Naive thymus-derived CD4-positive, alpha-beta T cell (primary cell): ENCODE measurements around the gene S1PR5. TPM values are rescaled to one million over a fixed set of nuclear protein-coding genes. Genes with fewer than 3 reads are reported as not detected.
A peak's percentile ranks its signal among the peaks of the same experiment; 100 is the strongest.

ENCODE experiments used
- ATAC-seq: fragments of 150-1000 bp; cut with Tn5 transposase; 2 replicates; pipeline ENCODE4 v1.10.0; 2021; ENCODE audit warnings: mild to moderate bottlenecking, moderate library complexity
- CTCF ChIA-PET: fragments of 350-600 bp; sonication (Branson Sonifier 250); formaldehyde crosslinking; loops from one replicate; lab custom pipeline; 2021; ENCODE audit warnings: antibody characterized with exemption; lab: Charles Lee
- POLR2A ChIA-PET: fragments of 350-600 bp; sonication (Branson Sonifier 250); formaldehyde crosslinking; loops from one replicate; lab custom pipeline; 2021; ENCODE audit warnings: antibody characterized with exemption, inconsistent platforms; lab: Charles Lee
- DNase-seq, 9 donors: peaks; one replicate each; pipeline versions ENCODE4 v3.0.0 to v3.0.0-alpha.2; 2020 to 2022; ENCODE audit warnings: mixed read lengths in 1 of 9
- H3K27ac ChIP-seq: one replicate; pipeline ENCODE4 v1.7.0; 2013; ENCODE audit warnings: mild to moderate bottlenecking, low read depth, low read length, moderate library complexity
- H3K27me3 ChIP-seq, 2 donors: one replicate each; pipeline ENCODE4 v1.7.0; 2013; ENCODE audit warnings: low read length in 2 of 2, mild to moderate bottlenecking in 2 of 2, moderate library complexity in 2 of 2; ENCODE audit not compliant: control insufficient read depth in 2 of 2, insufficient read depth in 2 of 2
- H3K36me3 ChIP-seq, 3 experiments: 1 replicate in 2 of 3; 2 replicates in 1 of 3; pipeline ENCODE4 v1.7.0; 2013; ENCODE audit warnings: low read length in 3 of 3, mild to moderate bottlenecking in 3 of 3, moderate library complexity in 1 of 3; ENCODE audit not compliant: insufficient read depth in 3 of 3, control insufficient read depth in 2 of 3
- H3K4me1 ChIP-seq, 2 donors: one replicate each; pipeline ENCODE4 v1.7.0; 2013; ENCODE audit warnings: low read length in 2 of 2, mild to moderate bottlenecking in 2 of 2, moderate library complexity in 1 of 2; ENCODE audit not compliant: control insufficient read depth in 2 of 2, insufficient read depth in 2 of 2
- H3K4me3 ChIP-seq: 2 replicates; pipeline ENCODE4 v1.7.0; 2013; ENCODE audit warnings: mild to moderate bottlenecking, low read length
- H3K9me3 ChIP-seq, 3 experiments: 1 replicate in 2 of 3; 2 replicates in 1 of 3; pipeline ENCODE4 v1.7.0; 2013; ENCODE audit warnings: low read length in 3 of 3; ENCODE audit not compliant: control insufficient read depth in 2 of 3
- H3K27ac Mint-ChIP-seq, 9 donors: one replicate each; pipeline ENCODE4 v1.8.0; 2020 to 2022; ENCODE audit warnings: mixed read lengths in 9 of 9, mild to moderate bottlenecking in 8 of 9, moderate library complexity in 5 of 9, inconsistent platforms in 2 of 9
- H3K27me3 Mint-ChIP-seq, 5 donors: one replicate each; pipeline ENCODE4 v1.8.0; 2021 to 2022; ENCODE audit warnings: mixed read lengths in 5 of 5, mild to moderate bottlenecking in 1 of 5
- H3K36me3 Mint-ChIP-seq, 5 donors: one replicate each; pipeline ENCODE4 v1.8.0; 2020 to 2022; ENCODE audit warnings: mixed read lengths in 5 of 5, mild to moderate bottlenecking in 3 of 5, inconsistent platforms in 1 of 5
- H3K4me1 Mint-ChIP-seq, 7 donors: one replicate each; pipeline ENCODE4 v1.8.0; 2020 to 2022; ENCODE audit warnings: mixed read lengths in 7 of 7, mild to moderate bottlenecking in 3 of 7, inconsistent platforms in 1 of 7
- H3K4me3 Mint-ChIP-seq, 10 donors: one replicate each; pipeline ENCODE4 v1.8.0; 2020 to 2022; ENCODE audit warnings: mild to moderate bottlenecking in 10 of 10, mixed read lengths in 10 of 10, moderate library complexity in 6 of 10, inconsistent platforms in 2 of 10
- H3K9me3 Mint-ChIP-seq, 11 donors: one replicate each; pipeline ENCODE4 v1.8.0; 2020 to 2022; ENCODE audit warnings: mixed read lengths in 11 of 11, mild to moderate bottlenecking in 4 of 11, inconsistent platforms in 1 of 11, moderate library complexity in 1 of 11
- intact Hi-C, 2 donors: fragments of 100-400 bp; cut with micrococcal nuclease; formaldehyde crosslinking; loops; one replicate each; pipeline ENCODE4 v1.15.1; 2023
- polyA plus RNA-seq, 2 donors: library from polyadenylated mRNA; unstranded; fragments of 300-500 nt; fragmentation: Illumina TruSeq; gene quantifications; one replicate each; pipeline ENCODE4 v1.2.3, GENCODE V29; 2021
- total RNA-seq, 6 experiments: library from RNA in 5 of 6; stranded (reverse) in 5 of 6; gene quantifications; 1 replicate in 5 of 6; 2 replicates in 1 of 6; pipeline ENCODE4 v1.2.3 and lab custom pipeline; 2021 to 2026

S1PR5 gene
- total and polyA plus RNA-seq, 7 experiments from 2014 or later, result 0.51 to 22.0 (median 0.61) TPM; not detected in 1

DNA sequence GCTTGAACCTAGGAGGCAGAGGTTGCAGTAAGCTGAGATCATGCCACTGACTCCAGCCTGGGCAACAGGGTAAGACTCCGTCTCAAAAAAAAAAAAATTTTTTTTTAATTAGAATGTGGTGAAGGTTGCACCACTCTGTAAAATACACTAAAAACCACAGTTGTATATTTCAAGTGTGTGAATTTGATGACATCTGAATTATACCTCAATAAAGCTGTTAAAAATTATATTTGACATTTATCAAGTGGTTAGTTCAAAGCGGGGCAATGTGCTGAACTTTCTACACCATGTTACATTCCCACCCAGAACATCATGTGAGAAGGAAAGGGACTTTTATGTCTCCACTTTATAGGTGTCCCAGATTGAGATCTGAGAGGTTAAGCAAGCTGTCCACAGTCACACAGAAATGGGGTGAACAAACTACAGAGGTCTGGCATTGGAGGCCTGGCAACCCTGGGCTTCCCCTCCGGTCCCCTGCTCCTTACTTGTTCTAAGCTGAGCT lies 5.9 kb upstream of the S1PR5 start:
- H3K27ac Mint-ChIP-seq, result no peak overlapping the region
- CTCF ChIA-PET, result no interaction called here
- peaks cover 0 to 5% of the 10 kb centered on the region in 2 donors for H3K27me3 ChIP-seq
- H3K4me3 Mint-ChIP-seq, result peak overlapping the region in 1 of 10 donors; percentile 3
- intact Hi-C loops, result no loop called here
- no peaks in the 10 kb centered on the region for H3K36me3 ChIP-seq
- H3K4me1 Mint-ChIP-seq, result peaks cover 7 to 18% (median 13%) of the 10 kb centered on the region in 7 donors
- H3K9me3 ChIP-seq, result no peaks in the 10 kb centered on the region
- ATAC-seq (peak; percentile 79), DNase-seq (no peak)
- H3K27ac ChIP-seq, result no peak overlapping the region
- H3K4me3 ChIP-seq, result no peak overlapping the region
- peaks cover 0 to 1% (median 0%) of the 10 kb centered on the region in 5 donors for H3K36me3 Mint-ChIP-seq
- peaks cover 0 to under 1% (median 0%) of the 10 kb centered on the region in 11 donors for H3K9me3 Mint-ChIP-seq
- H3K4me1 ChIP-seq, result peaks cover 4 to 34% of the 10 kb centered on the region in 2 donors
- POLR2A ChIA-PET, result interaction anchor here (0.6 kb wide), 1 partner anchor 15 kb away, joined by 4 read pairs; no protein-coding TSS in a partner anchor
- H3K27me3 Mint-ChIP-seq, result peaks cover 14 to 30% (median 18%) of the 10 kb centered on the region in 5 donors

DNA sequence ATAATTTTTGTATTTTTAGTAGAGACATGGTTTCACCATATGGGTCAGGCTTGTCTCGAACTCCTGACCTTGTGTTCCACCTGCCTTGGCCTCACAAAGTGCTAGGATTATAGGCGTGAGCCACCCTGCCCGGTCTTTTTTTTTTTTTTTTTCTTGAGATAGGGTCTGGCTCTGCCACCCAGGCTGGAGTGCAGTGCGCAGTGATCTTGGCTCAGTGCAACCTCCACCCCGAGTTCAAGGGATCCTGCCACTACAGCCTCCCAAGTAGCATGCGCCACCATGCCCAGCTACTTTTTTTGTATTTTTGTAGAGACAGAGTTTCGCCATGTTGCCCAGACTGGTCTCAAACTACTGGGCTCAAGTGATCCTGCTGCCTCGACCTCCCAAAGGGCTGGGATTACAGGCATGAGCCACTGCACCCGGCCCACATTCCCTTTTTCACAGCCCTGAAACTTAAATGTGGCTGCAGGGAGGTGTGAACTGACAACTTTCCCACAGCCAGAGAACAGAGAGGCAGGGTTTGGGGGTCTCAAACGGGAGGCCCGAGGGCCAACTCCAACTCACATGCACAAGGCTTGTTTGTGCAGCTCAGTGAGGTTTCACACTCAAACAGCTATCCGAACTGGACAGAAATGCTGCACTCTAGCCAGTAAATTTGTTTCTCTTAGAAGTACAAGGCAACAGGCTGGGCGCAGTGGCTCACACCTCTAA lies 4.4 kb upstream of the S1PR5 start:
- no peak overlapping the region for H3K4me3 ChIP-seq
- peaks cover 0 to 2% (median 0%) of the 10 kb centered on the region in 11 donors for H3K9me3 Mint-ChIP-seq
- ATAC-seq (no peak), DNase-seq (no peak)
- peaks cover 0 to 1% (median 0%) of the 10 kb centered on the region in 5 donors for H3K36me3 Mint-ChIP-seq
- H3K4me1 ChIP-seq, result peaks cover 11 to 41% of the 10 kb centered on the region in 2 donors
- CTCF ChIA-PET, result interaction anchor here (0.6 to 0.7 kb wide), 2 partner anchors 32 to 624 kb away, joined by 4 to 5 read pairs; no protein-coding TSS in a partner anchor
- POLR2A ChIA-PET, result no interaction called here
- peaks cover 13 to 26% (median 20%) of the 10 kb centered on the region in 7 donors for H3K4me1 Mint-ChIP-seq
- peaks cover 0 to 9% of the 10 kb centered on the region in 2 donors for H3K27me3 ChIP-seq
- H3K27me3 Mint-ChIP-seq, result peaks cover 20 to 37% (median 25%) of the 10 kb centered on the region in 5 donors
- H3K27ac Mint-ChIP-seq, result no peak overlapping the region
- H3K9me3 ChIP-seq, result no peaks in the 10 kb centered on the region
- H3K4me3 Mint-ChIP-seq, result no peak overlapping the region
- intact Hi-C loops, result no loop called here
- no peaks in the 10 kb centered on the region for H3K36me3 ChIP-seq
- no peak overlapping the region for H3K27ac ChIP-seq

DNA sequence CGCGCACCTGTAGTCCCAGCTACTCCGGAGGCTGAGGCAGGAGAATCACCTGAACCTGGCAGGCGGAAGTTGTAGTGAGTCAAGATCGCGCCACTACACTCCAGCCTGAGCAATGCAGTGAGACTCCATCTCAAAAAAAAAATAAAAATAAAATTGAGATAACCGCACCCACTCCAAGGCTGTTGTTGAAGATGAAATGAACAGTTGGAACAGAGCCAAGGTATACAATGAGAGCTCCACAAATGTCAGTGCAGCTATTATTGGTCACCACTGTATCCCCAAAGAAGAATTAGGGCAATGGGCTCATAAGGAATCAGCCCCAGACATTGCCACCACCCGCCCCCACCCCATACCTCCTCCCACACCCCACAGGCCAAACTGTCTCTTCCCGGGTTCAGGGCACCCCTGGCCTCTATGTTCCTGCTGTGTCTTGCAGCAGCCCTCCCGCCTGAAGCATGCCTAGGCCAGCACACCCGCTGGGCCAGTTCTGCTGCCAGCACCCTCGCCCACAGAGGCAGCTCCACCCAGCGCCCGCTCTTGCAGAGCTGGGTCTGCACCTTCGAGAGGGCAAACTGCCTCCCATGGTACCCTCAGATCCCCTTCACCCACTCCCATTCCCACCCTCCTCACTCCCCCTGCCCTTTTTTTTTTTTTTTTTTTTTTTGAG lies 3.5 kb upstream of the S1PR5 start:
- H3K27me3 ChIP-seq, result peaks cover 0 to 9% of the 10 kb centered on the region in 2 donors
- POLR2A ChIA-PET, result interaction anchor here (0.6 kb wide), 1 partner anchor 125 kb away, joined by 4 read pairs; no protein-coding TSS in a partner anchor
- DNase-seq (no peak), ATAC-seq (no peak)
- no peak overlapping the region for H3K4me3 ChIP-seq
- H3K36me3 ChIP-seq, result no peaks in the 10 kb centered on the region
- Mint-ChIP-seq H3K9me3 (peaks cover 0 to 2% (median 0%) of the 10 kb centered on the region in 11 donors), H3K36me3 (peaks cover 0 to 1% (median 0%) of the 10 kb centered on the region in 5 donors), H3K27ac (no peak overlapping the region), H3K4me1 (peaks cover 13 to 28% (median 25%) of the 10 kb centered on the region in 7 donors), H3K4me3 (no peak overlapping the region), H3K27me3 (peaks cover 29 to 45% (median 32%) of the 10 kb centered on the region in 5 donors)
- H3K9me3 ChIP-seq, result no peaks in the 10 kb centered on the region
- intact Hi-C loops, result no loop called here
- H3K27ac ChIP-seq, result no peak overlapping the region
- peaks cover 11 to 41% of the 10 kb centered on the region in 2 donors for H3K4me1 ChIP-seq
- CTCF ChIA-PET, result interaction anchor here (0.6 kb wide), 1 partner anchor 506 kb away, joined by 7 read pairs; no protein-coding TSS in a partner anchor

DNA sequence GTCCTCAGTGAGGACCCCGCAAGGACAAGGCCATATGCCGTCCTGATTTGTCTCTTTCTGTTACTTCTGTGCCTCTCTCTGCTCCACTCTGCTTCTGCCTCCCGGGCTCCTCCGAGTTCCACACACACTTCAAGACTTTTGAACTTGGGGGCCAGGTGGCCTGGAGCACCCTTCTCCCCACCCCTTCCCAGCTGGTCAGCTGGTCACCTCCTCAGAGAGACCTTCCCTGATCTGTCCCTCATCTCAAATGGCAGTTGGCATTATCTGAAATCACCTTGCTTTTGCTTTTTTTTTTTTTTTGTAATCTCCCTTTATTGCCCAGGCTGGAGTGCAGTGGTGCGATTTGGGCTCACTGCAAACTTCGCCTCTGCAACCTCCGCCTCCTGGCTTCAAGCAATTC lies 2.2 kb upstream of the S1PR5 start:
- H3K4me1 Mint-ChIP-seq, result peaks cover 13 to 30% (median 26%) of the 10 kb centered on the region in 7 donors
- H3K27me3 ChIP-seq, result peaks cover 0 to 17% of the 10 kb centered on the region in 2 donors
- H3K36me3 Mint-ChIP-seq, result peaks cover 0 to 1% (median 0%) of the 10 kb centered on the region in 5 donors
- H3K9me3 ChIP-seq, result no peaks in the 10 kb centered on the region
- no peak overlapping the region for H3K4me3 ChIP-seq
- intact Hi-C loops, result no loop called here
- H3K4me3 Mint-ChIP-seq, result peak overlapping the region in 8 of 10 donors; percentile 8 to 88 (median 49)
- H3K27ac ChIP-seq, result no peak overlapping the region
- POLR2A ChIA-PET, result no interaction called here
- H3K4me1 ChIP-seq, result peaks cover 11 to 44% of the 10 kb centered on the region in 2 donors
- no peaks in the 10 kb centered on the region for H3K36me3 ChIP-seq
- peaks cover 34 to 59% (median 38%) of the 10 kb centered on the region in 5 donors for H3K27me3 Mint-ChIP-seq
- peak overlapping the region in 2 of 9 donors; percentile 33 to 50 for H3K27ac Mint-ChIP-seq
- H3K9me3 Mint-ChIP-seq, result peaks cover 0 to 2% (median 0%) of the 10 kb centered on the region in 11 donors
- DNase-seq (no peak), ATAC-seq (no peak)
- CTCF ChIA-PET, result no interaction called here

GRCh38 chr19:10518444-10519361 lies 1.5 kb upstream of the S1PR5 start:
- peaks cover 0 to 1% (median 0%) of the 10 kb centered on the region in 5 donors for H3K36me3 Mint-ChIP-seq
- DNase-seq (no peak), ATAC-seq (no peak)
- H3K9me3 Mint-ChIP-seq, result peaks cover 0 to 2% (median 0%) of the 10 kb centered on the region in 11 donors
- Histone ChIP-seq H3K27ac (no peak overlapping the region), H3K4me1 (peaks cover 11 to 40% of the 10 kb centered on the region in 2 donors), H3K4me3 (no peak overlapping the region), H3K36me3 (no peaks in the 10 kb centered on the region), H3K27me3 (peaks cover 0 to 17% of the 10 kb centered on the region in 2 donors), H3K9me3 (no peaks in the 10 kb centered on the region)
- intact Hi-C loops, result no loop called here
- H3K4me1 Mint-ChIP-seq, result peaks cover 15 to 35% (median 27%) of the 10 kb centered on the region in 7 donors
- CTCF ChIA-PET, result no interaction called here
- peak overlapping the region; percentile 39 to 88 (median 78) for H3K4me3 Mint-ChIP-seq
- H3K27ac Mint-ChIP-seq, result peak overlapping the region in 3 of 9 donors; percentile 33 to 63 (median 50)
- POLR2A ChIA-PET, result interaction anchor here (1.8 kb wide), 1 partner anchor 47 kb away, joined by 4 read pairs; the partner anchor contains the start of gene KRI1
- peaks cover 37 to 60% (median 43%) of the 10 kb centered on the region in 5 donors for H3K27me3 Mint-ChIP-seq
